Measurements from ENCODE around the gene LRRC7. TPM values are rescaled to one million over a fixed set of nuclear protein-coding genes. Genes with fewer than 3 reads are reported as not detected.

LRRC7 gene
- total RNA-seq, 4 donors from 2014 or later, result under 0.01 TPM; not detected in 3

DNA sequence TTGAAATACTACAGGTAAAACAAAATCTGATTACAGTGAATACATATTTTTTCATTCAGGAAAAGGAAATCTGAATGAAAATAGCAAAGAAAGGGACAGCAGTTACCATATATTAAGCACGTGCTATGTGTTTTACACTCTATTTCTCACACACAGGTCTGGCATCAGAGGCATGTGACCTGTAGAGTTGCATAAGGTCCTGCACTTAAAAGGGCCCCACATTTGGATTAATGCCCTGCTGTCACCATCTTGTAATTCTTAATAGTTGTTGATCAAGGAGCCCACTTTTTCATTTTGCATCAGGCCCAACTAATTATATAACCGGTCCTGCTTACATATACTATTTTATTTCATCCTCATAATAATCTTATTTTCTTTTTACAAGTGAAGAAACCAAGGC is 511.8 kb downstream of the LRRC7 start:
- no peak for TF ChIP-seq POLR2A (IDR thresholded peaks at IDR 0.05)
- TF ChIP-seq, protein P1, sequence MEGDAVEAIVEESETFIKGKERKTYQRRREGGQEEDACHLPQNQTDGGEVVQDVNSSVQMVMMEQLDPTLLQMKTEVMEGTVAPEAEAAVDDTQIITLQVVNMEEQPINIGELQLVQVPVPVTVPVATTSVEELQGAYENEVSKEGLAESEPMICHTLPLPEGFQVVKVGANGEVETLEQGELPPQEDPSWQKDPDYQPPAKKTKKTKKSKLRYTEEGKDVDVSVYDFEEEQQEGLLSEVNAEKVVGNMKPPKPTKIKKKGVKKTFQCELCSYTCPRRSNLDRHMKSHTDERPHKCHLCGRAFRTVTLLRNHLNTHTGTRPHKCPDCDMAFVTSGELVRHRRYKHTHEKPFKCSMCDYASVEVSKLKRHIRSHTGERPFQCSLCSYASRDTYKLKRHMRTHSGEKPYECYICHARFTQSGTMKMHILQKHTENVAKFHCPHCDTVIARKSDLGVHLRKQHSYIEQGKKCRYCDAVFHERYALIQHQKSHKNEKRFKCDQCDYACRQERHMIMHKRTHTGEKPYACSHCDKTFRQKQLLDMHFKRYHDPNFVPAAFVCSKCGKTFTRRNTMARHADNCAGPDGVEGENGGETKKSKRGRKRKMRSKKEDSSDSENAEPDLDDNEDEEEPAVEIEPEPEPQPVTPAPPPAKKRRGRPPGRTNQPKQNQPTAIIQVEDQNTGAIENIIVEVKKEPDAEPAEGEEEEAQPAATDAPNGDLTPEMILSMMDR (IDR thresholded peaks at IDR 0.05), result no peak
- H3K27ac ChIP-seq, result no peak overlapping the region
- intact Hi-C loops (cut with DNase I), result no loop called here
- H3K27me3 ChIP-seq, result no peaks in the 10 kb centered on the region
- no peaks in the 10 kb centered on the region for H3K4me1 ChIP-seq
- H3K4me3 ChIP-seq, result no peak overlapping the region
- no peaks in the 10 kb centered on the region for H3K36me3 ChIP-seq
- peaks cover 0 to 2% (median 0%) of the 10 kb centered on the region in 3 donors for H3K9me3 ChIP-seq
- no peak for DNase-seq
- WGBS, 2 donors, result 60 to 86% methylated on average over 2 of the region's 2 CpGs

DNA sequence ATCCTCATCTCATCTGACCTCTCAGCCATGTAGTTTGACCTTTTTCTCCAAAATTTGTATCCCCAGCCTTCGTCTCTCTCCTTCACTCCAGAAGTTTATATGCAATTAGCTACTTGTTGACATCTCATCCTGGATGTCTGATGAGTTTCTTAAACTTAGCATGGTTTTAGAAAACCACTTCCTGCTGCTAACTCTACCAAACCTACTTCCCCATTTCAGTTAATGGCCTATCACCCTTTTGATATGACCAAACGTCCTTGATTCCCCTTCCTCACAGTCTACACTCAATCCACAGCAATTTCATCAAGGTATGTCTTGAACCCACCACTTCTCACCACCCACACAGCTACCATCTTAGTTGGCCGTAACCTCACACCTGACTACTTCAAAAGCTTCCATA is 515.8 kb downstream of the LRRC7 start:
- Histone ChIP-seq H3K27me3 (no peaks in the 10 kb centered on the region), H3K4me1 (no peaks in the 10 kb centered on the region), H3K4me3 (no peak overlapping the region), H3K27ac (no peak overlapping the region), H3K36me3 (no peaks in the 10 kb centered on the region), H3K9me3 (peaks cover 0 to 2% (median 0%) of the 10 kb centered on the region in 3 donors)
- intact Hi-C loops (cut with DNase I), result no loop called here
- no peak for DNase-seq
- TF ChIP-seq POLR2A (IDR thresholded peaks at IDR 0.05), result no peak
- TF ChIP-seq, protein P1 (IDR thresholded peaks at IDR 0.05), result no peak
- 50 to 57% methylated on average over 3 of the region's 3 CpGs for WGBS, 2 donors

DNA sequence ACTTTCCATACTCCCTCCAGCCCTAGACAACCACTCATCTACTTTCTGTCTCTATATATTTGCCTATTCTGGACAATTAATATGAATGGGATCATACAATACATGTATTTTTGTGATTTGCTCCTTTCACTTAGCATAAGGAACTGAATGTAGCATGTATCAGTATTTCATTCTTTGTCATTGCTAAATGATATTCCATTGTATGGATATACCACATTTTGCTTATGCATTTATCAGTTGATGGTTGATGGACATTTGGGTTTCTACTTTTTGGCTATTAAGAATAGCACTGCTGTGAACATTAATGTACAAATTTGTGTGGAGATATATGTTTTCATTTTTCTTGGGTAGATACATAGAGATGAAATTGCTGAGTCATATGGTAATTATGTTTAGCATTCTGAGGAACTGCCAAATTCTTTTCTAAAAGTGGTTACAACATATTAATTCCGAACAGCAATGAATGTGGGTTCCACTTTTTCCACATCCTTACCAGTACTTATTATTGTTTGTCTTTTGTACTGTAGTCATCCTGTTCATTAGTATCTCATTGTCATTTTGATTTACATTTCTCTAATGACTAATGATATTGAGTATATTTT is 516.7 kb downstream of the LRRC7 start:
- Histone ChIP-seq H3K4me3 (no peak overlapping the region), H3K36me3 (no peaks in the 10 kb centered on the region), H3K4me1 (no peaks in the 10 kb centered on the region), H3K27ac (no peak overlapping the region), H3K9me3 (peaks cover 0 to 2% (median 0%) of the 10 kb centered on the region in 3 donors), H3K27me3 (no peaks in the 10 kb centered on the region)
- 35 to 52% methylated on average over 1 of the region's 1 CpG for WGBS, 2 donors
- TF ChIP-seq POLR2A (IDR thresholded peaks at IDR 0.05), result no peak
- TF ChIP-seq, protein P1 (IDR thresholded peaks at IDR 0.05), result no peak
- no peak for DNase-seq
- intact Hi-C loops (cut with DNase I), result no loop called here

DNA sequence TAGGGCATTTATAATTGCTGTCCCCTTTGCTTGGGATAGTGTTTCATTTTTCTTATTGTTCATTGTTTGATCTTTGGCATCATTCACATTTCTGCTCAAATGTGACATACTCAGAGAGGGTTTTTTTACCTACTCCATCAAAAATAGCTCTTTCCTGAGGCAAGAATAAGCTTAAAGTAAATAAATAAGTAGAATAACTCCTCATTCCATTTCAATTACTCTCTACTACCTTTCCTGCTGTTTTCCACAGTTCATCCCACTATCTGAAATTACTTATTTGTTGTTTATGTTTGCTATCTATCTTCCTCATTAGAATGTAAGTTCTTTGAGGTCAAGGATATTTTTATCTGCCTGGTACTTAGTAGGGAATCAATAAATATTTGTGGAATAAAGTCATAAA is 517.8 kb downstream of the LRRC7 start:
- TF ChIP-seq POLR2A (IDR thresholded peaks at IDR 0.05), result no peak
- H3K4me3 ChIP-seq, result no peak overlapping the region
- H3K36me3 ChIP-seq, result no peaks in the 10 kb centered on the region
- H3K4me1 ChIP-seq, result no peaks in the 10 kb centered on the region
- intact Hi-C loops (cut with DNase I), result no loop called here
- H3K27ac ChIP-seq, result no peak overlapping the region
- H3K27me3 ChIP-seq, result no peaks in the 10 kb centered on the region
- peaks cover 0 to 2% (median 0%) of the 10 kb centered on the region in 3 donors for H3K9me3 ChIP-seq
- DNase-seq, result no peak

DNA sequence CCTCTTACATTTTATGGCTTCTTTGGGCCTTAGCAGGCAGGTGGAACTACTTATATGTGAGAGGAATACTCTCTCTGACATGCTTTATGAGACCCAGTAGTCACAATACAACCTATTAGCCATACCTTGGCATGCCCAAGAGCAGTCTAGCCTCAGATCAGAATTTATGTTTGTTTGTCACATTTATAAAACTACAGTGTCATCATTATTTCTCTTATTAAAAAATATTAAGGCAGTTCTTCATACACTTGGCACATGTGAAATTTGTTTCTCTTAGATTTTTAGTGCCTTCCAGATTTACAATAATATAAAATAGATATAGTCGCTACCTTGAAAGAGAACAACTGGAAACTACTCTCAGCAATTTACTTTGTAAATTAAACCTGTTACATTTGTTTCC is 519.2 kb downstream of the LRRC7 start:
- intact Hi-C loops (cut with DNase I), result no loop called here
- Histone ChIP-seq H3K27ac (no peak overlapping the region), H3K4me1 (no peaks in the 10 kb centered on the region), H3K9me3 (peaks cover 0 to 2% (median 0%) of the 10 kb centered on the region in 3 donors), H3K36me3 (no peaks in the 10 kb centered on the region), H3K4me3 (no peak overlapping the region), H3K27me3 (no peaks in the 10 kb centered on the region)
- TF ChIP-seq, protein P1 (IDR thresholded peaks at IDR 0.05), result no peak
- TF ChIP-seq POLR2A (IDR thresholded peaks at IDR 0.05), result no peak
- no peak for DNase-seq
- 95 to 97% methylated on average over 1 of the region's 1 CpG for WGBS, 2 donors

DNA sequence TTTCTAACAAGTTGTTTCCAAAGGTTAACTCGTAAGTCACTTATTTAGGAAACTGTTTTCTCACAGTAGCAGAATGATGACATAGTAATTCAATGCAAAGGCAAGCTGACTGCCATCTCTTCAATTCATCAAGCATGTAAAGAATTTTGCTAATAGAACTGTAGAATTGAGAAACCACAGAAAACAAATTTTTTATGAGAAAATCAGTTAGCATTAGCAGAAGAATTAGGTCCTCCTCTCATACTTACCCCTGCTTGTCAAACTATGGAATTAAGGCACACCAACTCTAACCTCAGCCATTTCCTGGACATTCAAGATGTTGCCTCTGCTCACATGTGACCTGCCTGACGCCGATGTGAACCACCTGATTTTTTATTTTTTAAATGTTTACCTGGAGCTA is 522.4 kb downstream of the LRRC7 start:
- Histone ChIP-seq H3K27me3 (no peaks in the 10 kb centered on the region), H3K36me3 (no peaks in the 10 kb centered on the region), H3K9me3 (no peaks in the 10 kb centered on the region), H3K4me3 (no peak overlapping the region), H3K27ac (no peak overlapping the region), H3K4me1 (no peaks in the 10 kb centered on the region)
- intact Hi-C loops (cut with DNase I), result no loop called here
- 82 to 87% methylated on average over 3 of the region's 3 CpGs for WGBS, 2 donors
- TF ChIP-seq POLR2A (IDR thresholded peaks at IDR 0.05), result no peak
- TF ChIP-seq, protein P1 (IDR thresholded peaks at IDR 0.05), result no peak
- no peak for DNase-seq

Measured in esophagus squamous epithelium (tissue), 5 donors.